Suprapubic skin (tissue), 4 donors: ENCODE measurements around the gene FLNB.

Experiments used
- EP300 ChIP-seq: sonication (generic); formaldehyde crosslinking; IDR thresholded peaks from one replicate; pipeline ENCODE4 v1.6.1; 2017; ENCODE audit warnings: antibody characterized with exemption
- POLR2A ChIP-seq, 2 donors: fragments of 450-650 bp; IDR thresholded peaks; one replicate each; pipeline ENCODE4 v1.6.1; 2017; ENCODE audit warnings: antibody characterized with exemption in 2 of 2, mild to moderate bottlenecking in 2 of 2, moderate library complexity in 2 of 2
- POLR2AphosphoS5 ChIP-seq, 3 donors: sonication (generic); formaldehyde crosslinking; IDR thresholded peaks; one replicate each; pipeline ENCODE4 v1.6.1; 2017; ENCODE audit warnings: antibody characterized with exemption in 3 of 3
- TF ChIP-seq, protein P1 (sequence below), 2 donors: fragments of 200-600 bp in 1 of 2; fragments of 450-650 bp in 1 of 2; sonication (generic) in 1 of 2; IDR thresholded peaks; one replicate each; pipeline ENCODE4 v1.5.1; 2016 to 2019; ENCODE audit warnings: antibody characterized with exemption in 2 of 2, mild to moderate bottlenecking in 1 of 2, moderate library complexity in 1 of 2

DNA sequence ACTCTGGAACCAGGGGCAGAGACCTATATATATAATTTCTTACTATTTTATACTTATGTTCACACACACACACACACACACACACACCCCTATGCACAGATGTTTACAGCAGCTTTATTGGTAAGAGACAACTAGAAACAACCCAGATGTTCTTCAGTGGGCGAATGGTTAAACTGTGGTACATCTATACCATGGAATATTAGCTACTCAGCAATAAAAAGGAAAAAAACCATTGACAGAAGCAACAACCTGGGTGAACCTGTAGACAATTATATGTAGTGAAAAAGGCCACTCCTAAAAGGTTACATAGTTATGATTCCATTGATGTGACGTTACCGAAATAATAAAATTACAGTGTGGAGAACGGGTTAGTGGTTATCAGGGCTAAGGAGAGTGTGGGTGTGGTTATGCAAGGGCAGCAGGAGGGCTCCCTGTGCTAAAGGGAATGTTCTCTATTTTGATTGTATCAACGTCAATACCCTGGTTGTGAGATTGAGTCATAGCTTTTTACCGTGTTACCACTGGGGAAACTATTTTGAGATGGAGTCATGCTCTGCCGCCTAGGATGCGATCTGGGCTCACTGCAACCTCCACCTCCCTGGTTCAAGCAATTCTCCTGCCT is 85.5 kb downstream of the FLNB start:
- TF ChIP-seq, protein P1, sequence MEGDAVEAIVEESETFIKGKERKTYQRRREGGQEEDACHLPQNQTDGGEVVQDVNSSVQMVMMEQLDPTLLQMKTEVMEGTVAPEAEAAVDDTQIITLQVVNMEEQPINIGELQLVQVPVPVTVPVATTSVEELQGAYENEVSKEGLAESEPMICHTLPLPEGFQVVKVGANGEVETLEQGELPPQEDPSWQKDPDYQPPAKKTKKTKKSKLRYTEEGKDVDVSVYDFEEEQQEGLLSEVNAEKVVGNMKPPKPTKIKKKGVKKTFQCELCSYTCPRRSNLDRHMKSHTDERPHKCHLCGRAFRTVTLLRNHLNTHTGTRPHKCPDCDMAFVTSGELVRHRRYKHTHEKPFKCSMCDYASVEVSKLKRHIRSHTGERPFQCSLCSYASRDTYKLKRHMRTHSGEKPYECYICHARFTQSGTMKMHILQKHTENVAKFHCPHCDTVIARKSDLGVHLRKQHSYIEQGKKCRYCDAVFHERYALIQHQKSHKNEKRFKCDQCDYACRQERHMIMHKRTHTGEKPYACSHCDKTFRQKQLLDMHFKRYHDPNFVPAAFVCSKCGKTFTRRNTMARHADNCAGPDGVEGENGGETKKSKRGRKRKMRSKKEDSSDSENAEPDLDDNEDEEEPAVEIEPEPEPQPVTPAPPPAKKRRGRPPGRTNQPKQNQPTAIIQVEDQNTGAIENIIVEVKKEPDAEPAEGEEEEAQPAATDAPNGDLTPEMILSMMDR (IDR thresholded peaks at IDR 0.05) = no peak
- TF ChIP-seq POLR2A (IDR thresholded peaks at IDR 0.05) (no peak), EP300 (no peak), POLR2AphosphoS5 (IDR thresholded peaks at IDR 0.05) (no peak)
